HG03558 (cell line): Measurements from ENCODE around the gene ZFYVE27.

Source experiments
- ATAC-seq: cut with Tn5 transposase; IDR thresholded peaks from one replicate; pipeline ENCODE4 v1.9.1; 2021; ENCODE audit warnings: moderate number of reproducible peaks; ENCODE audit not compliant: unreplicated experiment; ENCODE audit errors: extremely low read depth

The ZFYVE27 gene

GRCh38 chr10:97714401-97715258 lies 22.3 kb upstream of the ZFYVE27 start:
- ATAC-seq, result no peak

GRCh38 chr10:97715259-97715874 lies 21.6 kb upstream of the ZFYVE27 start:
- no peak for ATAC-seq

GRCh38 chr10:97717627-97718026 lies 19.3 kb upstream of the ZFYVE27 start:
- no peak for ATAC-seq

- no peak for ATAC-seq
Observed at GRCh38 chr10:97718178-97718577, 18.8 kb upstream of the ZFYVE27 start.

- ATAC-seq, result no peak
Observed at GRCh38 chr10:97718659-97719142, 18.2 kb upstream of the ZFYVE27 start.

- ATAC-seq, result no peak
Observed at GRCh38 chr10:97719602-97720001, 17.3 kb upstream of the ZFYVE27 start.

- ATAC-seq, result no peak
Observed at GRCh38 chr10:97721871-97722780, 14.8 kb upstream of the ZFYVE27 start.

GRCh38 chr10:97723001-97723400 lies 13.9 kb upstream of the ZFYVE27 start:
- ATAC-seq, result no peak

- ATAC-seq, result no peak
Observed at GRCh38 chr10:97724341-97724941, 12.5 kb upstream of the ZFYVE27 start.

- no peak for ATAC-seq
Observed at GRCh38 chr10:97726636-97727178, 10.2 kb upstream of the ZFYVE27 start.

GRCh38 chr10:97729014-97729413 lies 7.9 kb upstream of the ZFYVE27 start:
- ATAC-seq, result no peak

- no peak for ATAC-seq
Observed at GRCh38 chr10:97731346-97732051, 5.4 kb upstream of the ZFYVE27 start.

GRCh38 chr10:97732052-97732359 lies 4.9 kb upstream of the ZFYVE27 start:
- ATAC-seq, result no peak

- no peak for ATAC-seq
Observed at GRCh38 chr10:97733256-97733655, 3.7 kb upstream of the ZFYVE27 start.

GRCh38 chr10:97734021-97734420 lies 2.9 kb upstream of the ZFYVE27 start:
- no peak for ATAC-seq

GRCh38 chr10:97736403-97736901 lies 476 bp upstream of the ZFYVE27 start:
- ATAC-seq, result no peak

- ATAC-seq, result no peak
Observed at GRCh38 chr10:97737770-97738265, 890 bp downstream of the ZFYVE27 start.

GRCh38 chr10:97738616-97739015 lies 1.7 kb downstream of the ZFYVE27 start:
- ATAC-seq, result no peak

GRCh38 chr10:97740613-97741012 lies 3.7 kb downstream of the ZFYVE27 start:
- no peak for ATAC-seq
